HEK293 (cell line): Measurements from ENCODE around the gene FAM83E.

Experiments used
- CTCF ChIP-seq: fragments of 450-650 bp; formaldehyde crosslinking; IDR thresholded peaks from 2 replicates; pipeline ENCODE4 v1.5.1; 2016; ENCODE audit warnings: missing biosample characterization, missing genetic modification characterization
- EGR2 ChIP-seq: fragments of 450-650 bp; formaldehyde crosslinking; IDR thresholded peaks from 2 replicates; pipeline ENCODE4 v1.5.1; 2016; ENCODE audit warnings: low read depth, missing biosample characterization, missing genetic modification characterization
- IKZF3 ChIP-seq: fragments of 450-650 bp; IDR thresholded peaks from 2 replicates; pipeline ENCODE4 v1.5.0; 2018; ENCODE audit warnings: missing biosample characterization, mild to moderate bottlenecking, missing genetic modification characterization, moderate library complexity
- KLF17 ChIP-seq: fragments of 450-650 bp; formaldehyde crosslinking; IDR thresholded peaks from 2 replicates; pipeline ENCODE4 v1.5.1; 2016; ENCODE audit warnings: missing biosample characterization, missing genetic modification characterization
- KLF9 ChIP-seq: fragments of 450-650 bp; formaldehyde crosslinking; IDR thresholded peaks from 2 replicates; pipeline ENCODE4 v1.5.1; 2016; ENCODE audit warnings: missing biosample characterization, missing genetic modification characterization, low read depth
- PRDM10 ChIP-seq: fragments of 450-650 bp; formaldehyde crosslinking; IDR thresholded peaks from 2 replicates; pipeline ENCODE4 v1.5.1; 2016; ENCODE audit warnings: missing biosample characterization, missing genetic modification characterization
- TCF7L2 ChIP-seq: IDR thresholded peaks from 2 replicates; pipeline ENCODE4 v1.6.1; 2011; ENCODE audit warnings: low read depth, mild to moderate bottlenecking, inconsistent platforms, low read length, moderate library complexity, borderline replicate concordance
- TRIM28 ChIP-seq: IDR thresholded peaks from 2 replicates; pipeline ENCODE4 v1.6.1; 2011; ENCODE audit warnings: low read length, control low read depth, borderline replicate concordance
- ZBTB10 ChIP-seq: fragments of 450-650 bp; formaldehyde crosslinking; IDR thresholded peaks from 2 replicates; pipeline ENCODE4 v1.5.1; 2016; ENCODE audit warnings: missing biosample characterization, missing genetic modification characterization
- ZBTB11 ChIP-seq: fragments of 450-650 bp; formaldehyde crosslinking; conservative IDR thresholded peaks from 2 replicates; pipeline ENCODE4 v1.5.1; 2016; ENCODE audit warnings: low read depth, missing biosample characterization, missing genetic modification characterization
- ZFP37 ChIP-seq: fragments of 450-650 bp; formaldehyde crosslinking; IDR thresholded peaks from 2 replicates; pipeline ENCODE4 v1.5.1; 2016; ENCODE audit warnings: missing biosample characterization, missing genetic modification characterization
- ZNF146 ChIP-seq: fragments of 450-650 bp; formaldehyde crosslinking; IDR thresholded peaks from 2 replicates; pipeline ENCODE4 v1.5.1; 2016; ENCODE audit warnings: missing biosample characterization, missing genetic modification characterization
- ZNF24 ChIP-seq: fragments of 450-650 bp; formaldehyde crosslinking; IDR thresholded peaks from 2 replicates; pipeline ENCODE4 v1.5.1; 2016; ENCODE audit warnings: missing biosample characterization, missing genetic modification characterization
- ZNF394 ChIP-seq: fragments of 450-650 bp; formaldehyde crosslinking; IDR thresholded peaks from 2 replicates; pipeline ENCODE4 v1.5.1; 2016; ENCODE audit warnings: missing biosample characterization, missing genetic modification characterization, mild to moderate bottlenecking, moderate library complexity, borderline replicate concordance
- ZNF529 ChIP-seq: fragments of 450-650 bp; formaldehyde crosslinking; IDR thresholded peaks from 2 replicates; pipeline ENCODE4 v1.5.1; 2017; ENCODE audit warnings: missing genetic modification characterization, missing biosample characterization; ENCODE audit not compliant: insufficient replicate concordance
- ZNF580 ChIP-seq: fragments of 450-650 bp; formaldehyde crosslinking; IDR thresholded peaks from 2 replicates; pipeline ENCODE4 v1.5.1; 2016; ENCODE audit warnings: missing biosample characterization, missing genetic modification characterization
- ZNF639 ChIP-seq: fragments of 450-650 bp; formaldehyde crosslinking; IDR thresholded peaks from 2 replicates; pipeline ENCODE4 v1.5.1; 2016; ENCODE audit warnings: missing biosample characterization, missing genetic modification characterization
- ZNF777 ChIP-seq: fragments of 450-650 bp; formaldehyde crosslinking; IDR thresholded peaks from 2 replicates; pipeline ENCODE4 v1.5.1; 2017; ENCODE audit warnings: missing biosample characterization, missing genetic modification characterization, borderline replicate concordance
- ZNF785 ChIP-seq: fragments of 450-650 bp; formaldehyde crosslinking; IDR thresholded peaks from 2 replicates; pipeline ENCODE4 v1.5.1; 2016; ENCODE audit warnings: missing biosample characterization, missing genetic modification characterization
- ZSCAN18 ChIP-seq: fragments of 450-650 bp; formaldehyde crosslinking; IDR thresholded peaks from 2 replicates; pipeline ENCODE4 v1.5.1; 2016; ENCODE audit warnings: missing biosample characterization, missing genetic modification characterization
- ZXDB ChIP-seq: fragments of 450-650 bp; formaldehyde crosslinking; IDR thresholded peaks from 2 replicates; pipeline ENCODE4 v1.5.1; 2016; ENCODE audit warnings: missing biosample characterization, missing genetic modification characterization

Gene FAM83E

GRCh38 chr19:48618916-48619691 is 4.2 kb upstream of the FAM83E start, which contains the start of the genes RPL18 and SPHK2 (continued):
- TF ChIP-seq CTCF (tag by site-specific recombination) = 0 out of 2 replicates have a peak, but pooled peaks have one; percentile 24
- peak; percentile 87 for TF ChIP-seq ZBTB11 (tag by site-specific recombination)
- peak; percentile 91; the same call in 1 of the 2 replicates for TF ChIP-seq ZSCAN18 (tag by site-specific recombination)
- TF ChIP-seq TCF7L2 = no peak
- peak; percentile 94 for TF ChIP-seq ZXDB (tag by site-specific recombination)
- no peak for TF ChIP-seq ZNF529 (tag by site-specific recombination)
- peak; percentile 78 for TF ChIP-seq ZNF580
- TF ChIP-seq EGR2 (tag by site-specific recombination) = peak; percentile 47
- peak; percentile 76; the same call in 1 of the 2 replicates for TF ChIP-seq ZNF785 (tag by site-specific recombination)
- TF ChIP-seq ZNF777 = peak; percentile 78; the same call in 1 of the 2 replicates
- TF ChIP-seq ZBTB10 (tag by site-specific recombination) = peak; percentile 49; the same call in 1 of the 2 replicates
- TF ChIP-seq ZNF394 (tag by site-specific recombination) = peak; percentile 37
- 0 out of 2 replicates have a peak, but pooled peaks have one; percentile 67 for TF ChIP-seq TRIM28
- peak; percentile 83; the same call in 1 of the 2 replicates for TF ChIP-seq ZFP37 (tag by site-specific recombination)
- TF ChIP-seq ZNF146 (tag by site-specific recombination) = peak; percentile 67; the same call in 1 of the 2 replicates
- TF ChIP-seq ZNF24 (tag by site-specific recombination) = peak; percentile 95; the same call in 1 of the 2 replicates
- peak; percentile 87 for TF ChIP-seq KLF9 (tag by site-specific recombination)
- TF ChIP-seq PRDM10 (tag by site-specific recombination) = peak; percentile 95
- TF ChIP-seq IKZF3 (tag by site-specific recombination) = 0 out of 2 replicates have a peak, but pooled peaks have one; percentile 35
- TF ChIP-seq ZNF639 (tag by site-specific recombination) = peak; percentile 98
- peak; percentile 87 for TF ChIP-seq KLF17
